ENCODE data around the gene KRT35. TPM values are rescaled to one million over a fixed set of nuclear protein-coding genes. Genes with fewer than 3 reads are reported as not detected.

Gene KRT35
- total and polyA plus RNA-seq, 2 experiments from 2014 or later = not detected

DNA sequence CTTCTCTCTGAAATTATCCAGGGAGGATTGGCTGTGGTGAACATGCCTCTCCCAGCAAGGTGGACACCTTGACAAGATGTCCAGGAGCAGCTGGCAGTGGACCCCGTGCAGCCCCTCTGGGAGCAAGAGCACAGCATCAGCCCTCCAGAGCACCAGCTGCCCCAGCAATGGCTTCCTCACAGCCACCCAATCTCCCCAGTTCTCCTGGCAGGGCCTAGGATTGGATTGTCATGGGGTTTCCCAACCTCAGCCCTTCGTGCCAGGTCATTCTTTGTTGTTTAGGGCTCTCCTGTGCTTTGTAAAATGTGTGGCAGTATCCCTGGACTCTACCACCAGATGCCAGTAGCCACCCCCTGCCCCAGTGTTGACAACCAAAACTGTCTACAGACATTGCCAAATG lies 10.5 kb upstream of the KRT35 start:
- no peaks in the 10 kb centered on the region for H4K20me1 ChIP-seq (replicated peaks; ENCODE audit: insufficient read depth)
- H3K27ac ChIP-seq (ENCODE audit: low read depth) = no peak overlapping the region
- TF ChIP-seq EZH2phosphoT487 (IDR thresholded peaks at IDR 0.05; ENCODE audit: unreplicated experiment) (no peak), ZNF331 (CRISPR knock-in tag; IDR thresholded peaks at IDR 0.05; ENCODE audit: low read depth) (no peak), NANOG (IDR thresholded peaks at IDR 0.05; ENCODE audit: borderline replicate concordance) (no peak), EZH2 (IDR thresholded peaks at IDR 0.05; ENCODE audit: low read depth, unreplicated experiment) (no peak)
- no peak overlapping the region for H3K4me3 ChIP-seq
- no peaks in the 10 kb centered on the region for H3K27me3 ChIP-seq (ENCODE audit: insufficient read depth)
- H3K4me2 ChIP-seq = no peak overlapping the region
- H3K27me3 Mint-ChIP-seq (ENCODE audit: insufficient read depth, low read depth, poor library complexity) = peaks cover 16% of the 10 kb centered on the region
- H3K9me2 ChIP-seq (ENCODE audit: insufficient read depth) = no peaks in the 10 kb centered on the region; the same call in 1 of the 2 replicates
- H2AFZ ChIP-seq = no peak overlapping the region
- ATAC-seq (no peak), DNase-seq (ENCODE audit: low spot score) (no peak)
- no peaks in the 10 kb centered on the region for H3K36me3 Mint-ChIP-seq (ENCODE audit: low read depth)
- H3K9me3 Mint-ChIP-seq = no peaks in the 10 kb centered on the region
- H3K27ac Mint-ChIP-seq = no peak overlapping the region
- no peaks in the 10 kb centered on the region for H3K36me3 ChIP-seq (ENCODE audit: insufficient read depth)
- H3K4me3 Mint-ChIP-seq = no peak overlapping the region
- H3K4me1 Mint-ChIP-seq = peaks cover 2% of the 10 kb centered on the region; the same call in 1 of the 3 replicates
- no peaks in the 10 kb centered on the region for H3K4me1 ChIP-seq (ENCODE audit: insufficient read depth)
- H3K79me2 ChIP-seq (replicated peaks; ENCODE audit: insufficient read depth) = no peaks in the 10 kb centered on the region
- no peaks in the 10 kb centered on the region for H3F3A ChIP-seq (replicated peaks; ENCODE audit: low read depth)

DNA sequence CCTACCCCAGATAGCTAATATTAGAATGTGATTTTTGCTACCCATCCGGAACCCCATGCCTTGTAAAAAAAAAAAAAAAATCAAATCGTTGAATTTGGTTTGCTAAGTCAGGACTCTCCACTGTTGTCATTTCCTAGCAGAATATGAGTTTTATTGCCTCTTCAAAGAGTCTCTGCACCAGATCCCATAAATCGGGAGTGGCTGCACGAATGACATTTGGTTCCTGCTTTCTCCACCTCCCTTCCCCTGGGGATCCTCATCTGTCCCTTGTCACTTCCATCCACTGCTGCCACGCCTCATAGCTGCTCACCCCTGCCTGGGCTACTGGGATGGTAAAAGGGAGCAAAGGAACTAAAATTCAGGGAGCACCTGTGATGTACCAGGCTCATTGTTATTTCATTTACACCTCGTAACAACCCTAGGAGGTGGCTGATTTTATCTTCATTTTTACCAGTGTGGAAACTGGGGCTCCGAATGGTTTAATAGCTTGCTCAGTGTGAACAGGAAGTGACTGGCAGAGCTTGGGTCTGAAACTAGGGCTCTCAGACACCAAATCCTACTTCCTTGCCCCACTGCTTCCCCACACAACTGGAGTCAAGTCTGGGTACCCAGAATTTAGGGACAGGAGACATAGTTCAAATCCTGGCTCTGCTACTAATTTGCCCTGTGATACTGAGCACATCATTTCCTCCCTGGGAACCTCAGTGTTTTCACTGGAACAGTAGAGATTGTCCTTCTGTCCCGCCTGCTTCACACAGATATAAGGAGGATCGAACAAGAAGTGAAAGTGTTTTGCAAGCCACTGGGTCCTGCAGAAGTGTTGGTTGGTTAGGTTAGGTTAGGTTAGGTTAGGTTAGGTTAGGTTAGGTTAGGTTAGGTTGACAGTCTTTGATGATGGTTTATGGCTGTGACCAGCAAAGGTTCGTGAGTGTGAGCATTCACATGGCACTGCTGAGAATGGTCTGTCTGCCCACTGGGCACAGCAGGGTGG lies 9.3 kb upstream of the KRT35 start:
- Histone ChIP-seq H4K20me1 (replicated peaks; ENCODE audit: insufficient read depth) (no peaks in the 10 kb centered on the region), H3K4me1 (ENCODE audit: insufficient read depth) (no peaks in the 10 kb centered on the region), H3K36me3 (ENCODE audit: insufficient read depth) (no peaks in the 10 kb centered on the region), H3K4me2 (no peak overlapping the region), H3K27me3 (ENCODE audit: insufficient read depth) (no peaks in the 10 kb centered on the region), H3K79me2 (replicated peaks; ENCODE audit: insufficient read depth) (no peaks in the 10 kb centered on the region), H3F3A (replicated peaks; ENCODE audit: low read depth) (no peaks in the 10 kb centered on the region), H3K27ac (ENCODE audit: low read depth) (no peak overlapping the region), H3K4me3 (no peak overlapping the region), H3K9me2 (ENCODE audit: insufficient read depth) (no peaks in the 10 kb centered on the region; the same call in 1 of the 2 replicates), H2AFZ (no peak overlapping the region)
- H3K9me3 Mint-ChIP-seq = no peaks in the 10 kb centered on the region
- H3K4me1 Mint-ChIP-seq = no peaks in the 10 kb centered on the region
- no peak for DNase-seq (ENCODE audit: low spot score)
- H3K36me3 Mint-ChIP-seq (ENCODE audit: low read depth) = no peaks in the 10 kb centered on the region
- H3K27ac Mint-ChIP-seq = no peak overlapping the region
- ATAC-seq = no peak
- H3K27me3 Mint-ChIP-seq (ENCODE audit: insufficient read depth, low read depth, poor library complexity) = peaks cover 23% of the 10 kb centered on the region
- no peak overlapping the region for H3K4me3 Mint-ChIP-seq
- TF ChIP-seq ZNF331 (CRISPR knock-in tag; IDR thresholded peaks at IDR 0.05; ENCODE audit: low read depth) (no peak), NANOG (IDR thresholded peaks at IDR 0.05; ENCODE audit: borderline replicate concordance) (no peak), EZH2phosphoT487 (IDR thresholded peaks at IDR 0.05; ENCODE audit: unreplicated experiment) (no peak), ZNF114 (CRISPR knock-in tag; IDR thresholded peaks at IDR 0.05) (no peak), STAT1 (IDR thresholded peaks at IDR 0.05; ENCODE audit: unreplicated experiment) (no peak)
- TF ChIP-seq, protein P1, sequence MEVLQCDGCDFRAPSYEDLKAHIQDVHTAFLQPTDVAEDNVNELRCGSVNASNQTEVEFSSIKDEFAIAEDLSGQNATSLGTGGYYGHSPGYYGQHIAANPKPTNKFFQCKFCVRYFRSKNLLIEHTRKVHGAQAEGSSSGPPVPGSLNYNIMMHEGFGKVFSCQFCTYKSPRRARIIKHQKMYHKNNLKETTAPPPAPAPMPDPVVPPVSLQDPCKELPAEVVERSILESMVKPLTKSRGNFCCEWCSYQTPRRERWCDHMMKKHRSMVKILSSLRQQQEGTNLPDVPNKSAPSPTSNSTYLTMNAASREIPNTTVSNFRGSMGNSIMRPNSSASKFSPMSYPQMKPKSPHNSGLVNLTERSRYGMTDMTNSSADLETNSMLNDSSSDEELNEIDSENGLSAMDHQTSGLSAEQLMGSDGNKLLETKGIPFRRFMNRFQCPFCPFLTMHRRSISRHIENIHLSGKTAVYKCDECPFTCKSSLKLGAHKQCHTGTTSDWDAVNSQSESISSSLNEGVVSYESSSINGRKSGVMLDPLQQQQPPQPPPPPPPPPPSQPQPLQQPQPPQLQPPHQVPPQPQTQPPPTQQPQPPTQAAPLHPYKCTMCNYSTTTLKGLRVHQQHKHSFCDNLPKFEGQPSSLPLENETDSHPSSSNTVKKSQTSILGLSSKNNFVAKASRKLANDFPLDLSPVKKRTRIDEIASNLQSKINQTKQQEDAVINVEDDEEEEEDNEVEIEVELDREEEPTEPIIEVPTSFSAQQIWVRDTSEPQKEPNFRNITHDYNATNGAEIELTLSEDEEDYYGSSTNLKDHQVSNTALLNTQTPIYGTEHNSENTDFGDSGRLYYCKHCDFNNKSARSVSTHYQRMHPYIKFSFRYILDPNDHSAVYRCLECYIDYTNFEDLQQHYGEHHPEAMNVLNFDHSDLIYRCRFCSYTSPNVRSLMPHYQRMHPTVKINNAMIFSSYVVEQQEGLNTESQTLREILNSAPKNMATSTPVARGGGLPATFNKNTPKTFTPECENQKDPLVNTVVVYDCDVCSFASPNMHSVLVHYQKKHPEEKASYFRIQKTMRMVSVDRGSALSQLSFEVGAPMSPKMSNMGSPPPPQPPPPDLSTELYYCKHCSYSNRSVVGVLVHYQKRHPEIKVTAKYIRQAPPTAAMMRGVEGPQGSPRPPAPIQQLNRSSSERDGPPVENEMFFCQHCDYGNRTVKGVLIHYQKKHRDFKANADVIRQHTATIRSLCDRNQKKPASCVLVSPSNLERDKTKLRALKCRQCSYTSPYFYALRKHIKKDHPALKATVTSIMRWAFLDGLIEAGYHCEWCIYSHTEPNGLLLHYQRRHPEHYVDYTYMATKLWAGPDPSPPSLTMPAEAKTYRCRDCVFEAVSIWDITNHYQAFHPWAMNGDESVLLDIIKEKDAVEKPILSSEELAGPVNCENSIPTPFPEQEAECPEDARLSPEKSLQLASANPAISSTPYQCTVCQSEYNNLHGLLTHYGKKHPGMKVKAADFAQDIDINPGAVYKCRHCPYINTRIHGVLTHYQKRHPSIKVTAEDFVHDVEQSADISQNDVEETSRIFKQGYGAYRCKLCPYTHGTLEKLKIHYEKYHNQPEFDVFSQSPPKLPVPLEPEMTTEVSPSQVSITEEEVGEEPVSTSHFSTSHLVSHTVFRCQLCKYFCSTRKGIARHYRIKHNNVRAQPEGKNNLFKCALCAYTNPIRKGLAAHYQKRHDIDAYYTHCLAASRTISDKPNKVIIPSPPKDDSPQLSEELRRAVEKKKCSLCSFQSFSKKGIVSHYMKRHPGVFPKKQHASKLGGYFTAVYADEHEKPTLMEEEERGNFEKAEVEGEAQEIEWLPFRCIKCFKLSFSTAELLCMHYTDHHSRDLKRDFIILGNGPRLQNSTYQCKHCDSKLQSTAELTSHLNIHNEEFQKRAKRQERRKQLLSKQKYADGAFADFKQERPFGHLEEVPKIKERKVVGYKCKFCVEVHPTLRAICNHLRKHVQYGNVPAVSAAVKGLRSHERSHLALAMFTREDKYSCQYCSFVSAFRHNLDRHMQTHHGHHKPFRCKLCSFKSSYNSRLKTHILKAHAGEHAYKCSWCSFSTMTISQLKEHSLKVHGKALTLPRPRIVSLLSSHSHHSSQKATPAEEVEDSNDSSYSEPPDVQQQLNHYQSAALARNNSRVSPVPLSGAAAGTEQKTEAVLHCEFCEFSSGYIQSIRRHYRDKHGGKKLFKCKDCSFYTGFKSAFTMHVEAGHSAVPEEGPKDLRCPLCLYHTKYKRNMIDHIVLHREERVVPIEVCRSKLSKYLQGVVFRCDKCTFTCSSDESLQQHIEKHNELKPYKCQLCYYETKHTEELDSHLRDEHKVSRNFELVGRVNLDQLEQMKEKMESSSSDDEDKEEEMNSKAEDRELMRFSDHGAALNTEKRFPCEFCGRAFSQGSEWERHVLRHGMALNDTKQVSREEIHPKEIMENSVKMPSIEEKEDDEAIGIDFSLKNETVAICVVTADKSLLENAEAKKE (CRISPR knock-in tag; IDR thresholded peaks at IDR 0.05) = no peak
- TF ChIP-seq, protein P2, sequence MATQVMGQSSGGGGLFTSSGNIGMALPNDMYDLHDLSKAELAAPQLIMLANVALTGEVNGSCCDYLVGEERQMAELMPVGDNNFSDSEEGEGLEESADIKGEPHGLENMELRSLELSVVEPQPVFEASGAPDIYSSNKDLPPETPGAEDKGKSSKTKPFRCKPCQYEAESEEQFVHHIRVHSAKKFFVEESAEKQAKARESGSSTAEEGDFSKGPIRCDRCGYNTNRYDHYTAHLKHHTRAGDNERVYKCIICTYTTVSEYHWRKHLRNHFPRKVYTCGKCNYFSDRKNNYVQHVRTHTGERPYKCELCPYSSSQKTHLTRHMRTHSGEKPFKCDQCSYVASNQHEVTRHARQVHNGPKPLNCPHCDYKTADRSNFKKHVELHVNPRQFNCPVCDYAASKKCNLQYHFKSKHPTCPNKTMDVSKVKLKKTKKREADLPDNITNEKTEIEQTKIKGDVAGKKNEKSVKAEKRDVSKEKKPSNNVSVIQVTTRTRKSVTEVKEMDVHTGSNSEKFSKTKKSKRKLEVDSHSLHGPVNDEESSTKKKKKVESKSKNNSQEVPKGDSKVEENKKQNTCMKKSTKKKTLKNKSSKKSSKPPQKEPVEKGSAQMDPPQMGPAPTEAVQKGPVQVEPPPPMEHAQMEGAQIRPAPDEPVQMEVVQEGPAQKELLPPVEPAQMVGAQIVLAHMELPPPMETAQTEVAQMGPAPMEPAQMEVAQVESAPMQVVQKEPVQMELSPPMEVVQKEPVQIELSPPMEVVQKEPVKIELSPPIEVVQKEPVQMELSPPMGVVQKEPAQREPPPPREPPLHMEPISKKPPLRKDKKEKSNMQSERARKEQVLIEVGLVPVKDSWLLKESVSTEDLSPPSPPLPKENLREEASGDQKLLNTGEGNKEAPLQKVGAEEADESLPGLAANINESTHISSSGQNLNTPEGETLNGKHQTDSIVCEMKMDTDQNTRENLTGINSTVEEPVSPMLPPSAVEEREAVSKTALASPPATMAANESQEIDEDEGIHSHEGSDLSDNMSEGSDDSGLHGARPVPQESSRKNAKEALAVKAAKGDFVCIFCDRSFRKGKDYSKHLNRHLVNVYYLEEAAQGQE (IDR thresholded peaks at IDR 0.05; ENCODE audit: unreplicated experiment) = no peak
- TF ChIP-seq, protein P3, sequence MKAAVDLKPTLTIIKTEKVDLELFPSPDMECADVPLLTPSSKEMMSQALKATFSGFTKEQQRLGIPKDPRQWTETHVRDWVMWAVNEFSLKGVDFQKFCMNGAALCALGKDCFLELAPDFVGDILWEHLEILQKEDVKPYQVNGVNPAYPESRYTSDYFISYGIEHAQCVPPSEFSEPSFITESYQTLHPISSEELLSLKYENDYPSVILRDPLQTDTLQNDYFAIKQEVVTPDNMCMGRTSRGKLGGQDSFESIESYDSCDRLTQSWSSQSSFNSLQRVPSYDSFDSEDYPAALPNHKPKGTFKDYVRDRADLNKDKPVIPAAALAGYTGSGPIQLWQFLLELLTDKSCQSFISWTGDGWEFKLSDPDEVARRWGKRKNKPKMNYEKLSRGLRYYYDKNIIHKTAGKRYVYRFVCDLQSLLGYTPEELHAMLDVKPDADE (IDR thresholded peaks at IDR 0.05) = no peak

All from GM23338 (cell line).